GM21717 (cell line): Measurements from ENCODE around the gene PORCN.

Experiments used
- ATAC-seq: cut with Tn5 transposase; IDR thresholded peaks from one replicate; pipeline ENCODE4 v1.9.1; 2021; ENCODE audit warnings: mild to moderate bottlenecking, moderate library complexity; ENCODE audit not compliant: unreplicated experiment

PORCN gene

GRCh38 chrX:48508400-48509244 lies at the start of gene PORCN:
TSS of gene PORCN (plus strand) at chrX:48508992. CDS start at chrX:48509821, 829 bp downstream.
- peak; percentile 69 for ATAC-seq

- ATAC-seq, result no peak
Measured at GRCh38 chrX:48459483-48459882, 49.3 kb upstream of the PORCN start.

- no peak for ATAC-seq
Measured at GRCh38 chrX:48460031-48460430, 48.8 kb upstream of the PORCN start.

- no peak for ATAC-seq
Measured at GRCh38 chrX:48460606-48461005, 48.2 kb upstream of the PORCN start.

- no peak for ATAC-seq
Measured at GRCh38 chrX:48461830-48462229, 47.0 kb upstream of the PORCN start.

GRCh38 chrX:48465336-48465933 lies 43.4 kb upstream of the PORCN start:
- ATAC-seq, result no peak

GRCh38 chrX:48466696-48467095 lies 42.1 kb upstream of the PORCN start:
- ATAC-seq, result no peak

- no peak for ATAC-seq
Measured at GRCh38 chrX:48467281-48467761, 41.5 kb upstream of the PORCN start.

GRCh38 chrX:48468247-48468671 lies 40.5 kb upstream of the PORCN start:
- ATAC-seq, result no peak

GRCh38 chrX:48468693-48469691 lies 39.8 kb upstream of the PORCN start:
- no peak for ATAC-seq

- no peak for ATAC-seq
Measured at GRCh38 chrX:48470110-48470832, 38.5 kb upstream of the PORCN start, which contains the start of gene SLC38A5. TSS of gene SLC38A5 (minus strand) at chrX:48470260. CDS start at chrX:48467924, 2,336 bp downstream.

- ATAC-seq, result no peak
Measured at GRCh38 chrX:48470833-48471118, 38.0 kb upstream of the PORCN start.

- ATAC-seq, result no peak
Measured at GRCh38 chrX:48471504-48471903, 37.3 kb upstream of the PORCN start.

GRCh38 chrX:48472225-48472624 lies 36.6 kb upstream of the PORCN start:
- no peak for ATAC-seq

GRCh38 chrX:48472851-48473703 lies 35.7 kb upstream of the PORCN start:
- no peak for ATAC-seq

GRCh38 chrX:48473704-48473990 lies 35.1 kb upstream of the PORCN start:
- ATAC-seq, result no peak

GRCh38 chrX:48474127-48474526 lies 34.7 kb upstream of the PORCN start:
- no peak for ATAC-seq

- no peak for ATAC-seq
Measured at GRCh38 chrX:48474581-48474980, 34.2 kb upstream of the PORCN start.

GRCh38 chrX:48475296-48475695 lies 33.5 kb upstream of the PORCN start:
- no peak for ATAC-seq
